DOHH2 (cell line): Measurements from ENCODE around the gene VWF.

ENCODE experiments used
- H3F3A ChIP-seq: fragments of 200-600 bp; sonication (generic), shearing (Covaris generic); 2 replicates; pipeline ENCODE4 v1.6.0; 2016; ENCODE audit warnings: antibody characterized with exemption, mild to moderate bottlenecking; ENCODE audit not compliant: control insufficient read depth, insufficient read depth
- H3K27ac ChIP-seq: fragments of 200-600 bp; sonication (generic); 2 replicates; pipeline ENCODE4 v1.5.1; 2014; ENCODE audit warnings: low read depth, mild to moderate bottlenecking, low read length, moderate library complexity
- H3K27me3 ChIP-seq: fragments of 200-600 bp; sonication (generic); 2 replicates; pipeline ENCODE4 v1.6.1; 2014; ENCODE audit warnings: mild to moderate bottlenecking, low read length, mixed read lengths; ENCODE audit not compliant: control insufficient read depth
- H3K36me3 ChIP-seq: fragments of 200-600 bp; sonication (generic); 2 replicates; pipeline ENCODE4 v1.6.1; 2014; ENCODE audit warnings: mild to moderate bottlenecking, low read length, moderate library complexity, mixed read lengths; ENCODE audit not compliant: control insufficient read depth
- H3K4me1 ChIP-seq: fragments of 200-600 bp; sonication (generic); 2 replicates; pipeline ENCODE4 v1.6.1; 2014; ENCODE audit warnings: mild to moderate bottlenecking, low read length, mixed read lengths; ENCODE audit not compliant: control insufficient read depth
- H3K4me2 ChIP-seq: fragments of 200-600 bp; sonication (generic); 2 replicates; pipeline ENCODE4 v1.6.0; 2014; ENCODE audit warnings: mild to moderate bottlenecking, low read length, moderate library complexity
- H3K4me3 ChIP-seq: fragments of 200-600 bp; sonication (generic); 2 replicates; pipeline ENCODE4 v1.5.1; 2014; ENCODE audit warnings: mild to moderate bottlenecking, low read length, mixed read lengths
- H3K79me2 ChIP-seq: fragments of 200-600 bp; sonication (generic); 2 replicates; pipeline ENCODE4 v1.6.1; 2014; ENCODE audit warnings: mild to moderate bottlenecking, low read length, mixed read lengths; ENCODE audit not compliant: control insufficient read depth
- H3K9me2 ChIP-seq: fragments of 200-600 bp; sonication (generic); replicated peaks from 2 replicates; pipeline ENCODE4 v1.6.1; 2014; ENCODE audit warnings: mild to moderate bottlenecking, low read length, mixed read lengths; ENCODE audit not compliant: control insufficient read depth
- H3K9me3 ChIP-seq: fragments of 200-600 bp; sonication (generic); 2 replicates; pipeline ENCODE4 v1.6.1; 2014; ENCODE audit warnings: antibody characterized with exemption, low read length, mixed read lengths; ENCODE audit not compliant: control insufficient read depth, insufficient read depth
- H4K20me1 ChIP-seq: fragments of 200-600 bp; sonication (generic); 2 replicates; pipeline ENCODE4 v1.6.0; 2014; ENCODE audit warnings: low read depth, mild to moderate bottlenecking, antibody characterized with exemption, low read length, moderate library complexity; ENCODE audit not compliant: control insufficient read depth, insufficient read depth
- EZH2phosphoT487 ChIP-seq: fragments of 200-600 bp; sonication (generic); IDR thresholded peaks from 2 replicates; pipeline ENCODE4 v1.6.1; 2017; ENCODE audit warnings: borderline replicate concordance, mild to moderate bottlenecking, antibody characterized with exemption, low read length, moderate library complexity, mixed read lengths
- TF ChIP-seq, protein P1 (sequence below): fragments of 200-600 bp; sonication (generic); IDR thresholded peaks from one replicate; pipeline ENCODE4 v1.5.1; 2014; ENCODE audit warnings: antibody characterized with exemption, mild to moderate bottlenecking, low read depth, low read length; ENCODE audit not compliant: poor library complexity, severe bottlenecking

Gene VWF

DNA sequence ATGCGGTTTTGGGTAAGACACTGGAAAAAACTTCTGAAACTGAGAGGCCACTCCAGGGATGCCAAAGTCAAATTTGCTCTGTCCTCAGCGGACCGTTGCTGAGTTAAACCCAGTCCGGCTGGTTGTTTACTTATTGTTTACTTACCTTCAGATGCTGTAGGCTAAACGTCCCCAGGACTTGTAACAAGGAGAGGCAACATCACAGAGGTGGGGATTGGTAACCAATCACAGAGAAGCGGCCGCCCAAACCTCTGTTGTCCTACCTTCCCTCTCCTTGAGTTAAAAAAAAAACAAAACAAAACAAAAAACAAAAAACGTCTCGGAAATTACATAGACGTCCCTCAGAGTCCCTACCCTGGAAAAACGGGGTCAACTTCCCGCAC lies 179.8 kb downstream of the VWF start:
- no peak overlapping the region for H3K4me2 ChIP-seq

DNA sequence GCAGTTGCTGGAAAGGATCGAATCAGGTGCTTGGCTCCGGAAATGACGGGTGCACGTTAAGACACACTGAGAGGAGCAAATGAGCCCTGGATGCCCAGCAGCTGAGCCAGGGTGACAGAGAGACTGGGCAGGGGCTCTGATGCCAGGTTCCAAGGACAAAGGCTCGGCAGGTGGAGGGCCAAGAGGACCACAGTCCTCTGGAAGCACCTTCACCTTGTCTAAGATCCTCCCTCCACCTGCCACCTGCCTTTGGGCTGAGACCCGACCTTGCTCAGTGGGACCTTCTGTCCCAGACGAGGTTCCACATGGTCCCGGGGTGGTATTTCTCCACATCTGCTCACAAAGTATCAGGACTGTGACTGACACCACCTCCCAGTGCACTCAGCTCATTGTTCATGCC lies 180.4 kb downstream of the VWF start:
- Histone ChIP-seq H3K27me3 (peaks cover 9% of the 10 kb centered on the region), H3F3A (no peaks in the 10 kb centered on the region), H4K20me1 (no peaks in the 10 kb centered on the region), H3K4me2 (no peak overlapping the region), H3K4me3 (no peak overlapping the region), H3K36me3 (no peaks in the 10 kb centered on the region), H3K27ac (no peak overlapping the region), H3K9me3 (no peaks in the 10 kb centered on the region), H3K79me2 (no peaks in the 10 kb centered on the region), H3K4me1 (no peaks in the 10 kb centered on the region), H3K9me2 (no peaks in the 10 kb centered on the region)
- TF ChIP-seq, protein P1, sequence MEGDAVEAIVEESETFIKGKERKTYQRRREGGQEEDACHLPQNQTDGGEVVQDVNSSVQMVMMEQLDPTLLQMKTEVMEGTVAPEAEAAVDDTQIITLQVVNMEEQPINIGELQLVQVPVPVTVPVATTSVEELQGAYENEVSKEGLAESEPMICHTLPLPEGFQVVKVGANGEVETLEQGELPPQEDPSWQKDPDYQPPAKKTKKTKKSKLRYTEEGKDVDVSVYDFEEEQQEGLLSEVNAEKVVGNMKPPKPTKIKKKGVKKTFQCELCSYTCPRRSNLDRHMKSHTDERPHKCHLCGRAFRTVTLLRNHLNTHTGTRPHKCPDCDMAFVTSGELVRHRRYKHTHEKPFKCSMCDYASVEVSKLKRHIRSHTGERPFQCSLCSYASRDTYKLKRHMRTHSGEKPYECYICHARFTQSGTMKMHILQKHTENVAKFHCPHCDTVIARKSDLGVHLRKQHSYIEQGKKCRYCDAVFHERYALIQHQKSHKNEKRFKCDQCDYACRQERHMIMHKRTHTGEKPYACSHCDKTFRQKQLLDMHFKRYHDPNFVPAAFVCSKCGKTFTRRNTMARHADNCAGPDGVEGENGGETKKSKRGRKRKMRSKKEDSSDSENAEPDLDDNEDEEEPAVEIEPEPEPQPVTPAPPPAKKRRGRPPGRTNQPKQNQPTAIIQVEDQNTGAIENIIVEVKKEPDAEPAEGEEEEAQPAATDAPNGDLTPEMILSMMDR = no peak
- no peak for TF ChIP-seq EZH2phosphoT487

More for the DNA sequence above, 179.8 kb downstream of the VWF start:
- no peak for TF ChIP-seq EZH2phosphoT487
- TF ChIP-seq, protein P1 = no peak
- Histone ChIP-seq H3K9me2 (no peaks in the 10 kb centered on the region), H3K79me2 (no peaks in the 10 kb centered on the region), H4K20me1 (no peaks in the 10 kb centered on the region), H3K27me3 (peaks cover 12% of the 10 kb centered on the region), H3K27ac (no peak overlapping the region), H3F3A (no peaks in the 10 kb centered on the region), H3K4me1 (no peaks in the 10 kb centered on the region), H3K9me3 (no peaks in the 10 kb centered on the region), H3K4me3 (no peak overlapping the region), H3K36me3 (no peaks in the 10 kb centered on the region)

DNA sequence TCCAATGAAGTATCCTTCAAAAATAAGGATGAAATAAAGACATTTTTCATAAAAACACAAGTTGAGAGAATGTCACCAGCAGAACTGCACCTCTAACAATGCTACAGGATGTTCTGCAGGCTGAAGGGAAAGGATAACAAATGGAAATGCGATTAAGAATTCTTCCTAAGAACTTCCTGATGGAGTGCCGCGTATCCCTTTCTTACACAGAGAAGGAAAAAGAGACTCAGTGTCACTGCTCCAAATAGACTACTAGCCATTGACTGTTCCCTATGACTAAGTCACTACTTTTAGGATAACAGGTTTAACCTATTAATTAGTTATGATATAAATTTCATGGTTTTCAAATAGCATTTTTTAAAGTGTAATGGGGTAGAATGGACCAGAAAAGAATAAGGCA lies 182.6 kb downstream of the VWF start:
- Histone ChIP-seq H3K4me2 (no peak overlapping the region), H3K4me1 (no peaks in the 10 kb centered on the region), H3K36me3 (no peaks in the 10 kb centered on the region), H3K79me2 (no peaks in the 10 kb centered on the region), H3K27me3 (peaks cover 9% of the 10 kb centered on the region), H3K27ac (no peak overlapping the region), H3F3A (no peaks in the 10 kb centered on the region), H3K9me3 (no peaks in the 10 kb centered on the region), H3K4me3 (no peak overlapping the region), H3K9me2 (no peaks in the 10 kb centered on the region), H4K20me1 (no peaks in the 10 kb centered on the region)
- TF ChIP-seq, protein P1 = no peak
- no peak for TF ChIP-seq EZH2phosphoT487
